NCI-H1092 (cell line): ENCODE results near the gene DCAF17.
"Not testable (repeated sequence)": the region's sequence is repeated elsewhere in the genome, so short reads cannot be mapped to it uniquely, and the experiment has no call there.

Source experiments
- DNase-seq: peaks from one replicate; lab custom pipeline; 2025; lab: John Stamatoyannopoulos, UW

The DCAF17 gene

DNA sequence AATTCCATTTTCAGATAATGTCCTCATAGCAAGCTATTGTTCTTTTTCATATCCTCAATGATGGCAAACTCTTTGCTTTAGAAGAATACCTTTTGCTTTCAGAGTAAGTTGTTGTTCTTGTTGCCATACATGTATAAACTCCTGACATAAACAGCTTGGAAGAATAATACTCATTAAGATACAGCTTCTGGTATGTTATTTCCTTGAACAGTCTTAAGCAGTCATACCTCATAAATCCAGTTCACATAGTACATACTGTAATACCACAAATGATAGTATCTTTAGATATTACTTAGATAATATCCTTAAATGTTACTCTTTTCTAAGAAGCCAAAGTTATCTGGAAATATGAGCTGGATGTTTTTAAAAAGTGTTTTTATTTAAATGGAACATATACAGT is 23.4 kb upstream of the DCAF17 start:
- no peak for DNase-seq

DNA sequence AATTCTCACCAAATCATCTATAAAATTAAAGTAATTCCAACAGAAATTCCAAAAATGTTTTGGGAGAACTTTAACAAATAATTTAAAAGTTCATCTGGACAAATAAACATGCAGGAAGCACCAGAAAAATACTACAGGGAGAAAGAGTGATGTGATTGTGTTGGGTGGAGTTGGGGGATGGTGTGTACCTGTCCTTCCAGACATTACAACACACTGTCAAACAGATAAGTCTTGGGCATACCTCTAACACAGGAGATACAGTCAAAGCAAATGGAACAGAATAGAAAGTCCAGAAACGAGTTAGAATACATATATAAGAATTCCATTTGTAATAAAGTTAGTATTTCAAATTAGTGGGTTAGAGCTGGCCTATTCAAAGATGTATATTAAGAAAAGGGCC is 22.8 kb upstream of the DCAF17 start:
- no peak for DNase-seq

DNA sequence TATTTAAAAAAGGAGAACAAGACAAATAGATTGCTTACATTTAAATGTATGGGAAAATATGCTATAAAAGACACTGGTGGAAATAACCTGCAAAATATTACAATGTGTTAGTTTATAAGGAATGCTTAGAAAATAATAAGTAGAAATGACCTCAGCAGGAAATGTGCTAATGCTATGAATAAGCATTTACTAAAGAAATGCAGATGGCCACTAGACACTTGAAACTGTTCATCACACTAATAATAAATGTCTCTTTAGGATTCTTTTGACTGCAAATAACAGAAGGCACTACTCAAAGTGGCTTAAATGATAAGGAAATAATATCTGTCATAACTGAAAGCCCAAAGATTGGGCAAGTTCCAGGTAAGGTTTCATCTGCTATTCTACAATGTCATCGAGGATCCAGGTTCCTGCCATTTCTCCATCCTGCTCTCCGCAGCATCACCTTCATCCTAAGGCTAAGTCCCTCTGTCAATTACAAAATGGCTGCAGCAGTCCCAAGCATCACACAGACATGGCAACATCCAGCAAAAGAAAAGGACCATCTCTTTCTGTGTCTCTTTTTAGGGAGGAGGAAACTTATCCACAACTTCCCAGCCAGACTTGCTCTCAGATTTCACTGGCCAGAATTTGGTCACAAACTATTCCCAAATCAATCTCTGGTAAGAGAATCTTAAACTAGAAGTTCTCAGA is 22.1 kb upstream of the DCAF17 start:
- DNase-seq = no peak

DNA sequence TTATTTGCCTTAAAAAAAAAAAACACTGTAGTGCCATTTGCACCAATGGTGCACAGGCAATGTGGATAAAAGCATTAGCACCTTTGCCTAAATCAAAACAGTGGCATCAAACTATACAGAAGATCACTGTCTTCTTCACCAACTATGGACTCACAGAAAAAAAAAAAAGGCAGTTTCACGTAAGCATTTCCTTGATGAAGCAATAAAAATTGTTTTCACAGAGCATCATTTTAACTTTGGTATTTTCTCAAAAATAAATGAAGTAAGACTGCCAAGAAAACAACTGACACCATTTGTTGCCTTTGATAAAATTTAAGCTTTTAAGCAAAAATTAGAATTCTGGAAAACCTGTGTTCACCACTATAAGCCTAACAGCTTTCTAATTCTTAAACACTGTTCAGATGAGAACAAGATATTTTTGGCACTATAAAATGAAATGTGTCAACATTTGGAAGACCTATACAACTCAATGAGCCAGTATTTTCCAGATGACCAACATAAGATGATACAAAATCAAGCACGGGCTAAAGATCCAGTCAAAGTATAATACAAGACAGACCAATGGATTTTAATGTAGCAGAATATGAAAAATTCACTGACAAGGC is 21.4 kb upstream of the DCAF17 start:
- no peak for DNase-seq

DNA sequence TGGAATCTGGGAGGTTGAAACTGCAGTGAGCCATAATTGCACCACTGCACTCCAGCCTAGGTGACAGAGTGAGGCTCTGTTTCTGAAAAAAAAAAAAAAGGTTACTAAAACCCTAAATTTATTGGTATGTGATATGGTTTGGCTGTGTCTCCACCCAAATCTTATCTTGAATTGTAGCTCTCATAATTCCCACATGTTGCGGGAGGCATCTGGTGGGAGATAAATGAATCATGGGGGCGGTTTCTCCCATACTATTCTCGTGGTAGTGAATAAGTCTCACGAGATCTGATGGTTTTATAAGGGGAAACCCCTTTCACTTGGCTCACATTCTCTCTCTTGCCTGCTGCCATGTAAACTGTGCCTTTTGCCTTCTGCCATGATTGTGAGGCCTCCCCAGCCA is 19.4 kb upstream of the DCAF17 start:
- not testable (repeated sequence) for DNase-seq

DNA sequence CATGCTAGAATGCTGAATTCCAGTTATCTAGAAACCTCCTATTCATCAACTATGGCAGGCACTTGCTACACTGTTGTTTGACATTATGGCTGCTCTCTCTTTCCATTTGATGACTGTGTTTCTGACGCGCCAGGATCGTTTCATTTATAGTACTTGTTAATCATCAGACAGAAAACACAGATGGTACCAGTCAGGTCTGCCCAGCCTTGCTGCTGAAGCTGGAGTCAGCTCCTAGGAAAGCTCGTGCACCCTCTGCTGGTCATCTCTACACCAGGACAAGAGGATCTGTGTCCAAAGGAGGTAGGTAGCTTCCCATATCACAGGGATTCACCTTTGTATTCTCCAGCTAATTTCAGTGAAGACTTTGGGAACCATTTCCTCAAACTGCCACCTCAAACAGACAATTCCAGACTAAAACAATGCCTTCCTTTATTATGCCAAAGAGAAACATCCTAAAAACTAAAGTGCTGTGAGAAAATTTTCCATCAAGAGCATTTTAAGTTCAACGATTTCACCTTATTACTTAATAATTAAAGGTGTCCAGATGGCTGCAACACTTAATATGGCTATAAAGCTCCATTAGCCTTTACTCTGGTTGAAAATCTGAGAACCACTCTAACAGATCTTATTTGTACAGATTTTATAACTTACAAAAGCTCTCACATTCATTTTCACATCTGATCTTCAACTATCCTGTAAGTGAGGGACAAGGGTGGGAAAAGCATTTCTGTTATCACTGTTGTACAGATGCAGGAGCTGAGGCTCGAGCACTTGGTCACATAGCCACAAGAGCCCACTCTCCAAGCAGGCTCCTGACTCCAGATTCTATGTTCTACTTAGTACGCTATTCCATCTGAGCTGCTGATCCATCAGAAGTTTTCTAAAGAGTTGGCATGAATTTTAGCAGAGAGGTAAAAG is 17.8 kb upstream of the DCAF17 start:
- peak; percentile 72 for DNase-seq

DNA sequence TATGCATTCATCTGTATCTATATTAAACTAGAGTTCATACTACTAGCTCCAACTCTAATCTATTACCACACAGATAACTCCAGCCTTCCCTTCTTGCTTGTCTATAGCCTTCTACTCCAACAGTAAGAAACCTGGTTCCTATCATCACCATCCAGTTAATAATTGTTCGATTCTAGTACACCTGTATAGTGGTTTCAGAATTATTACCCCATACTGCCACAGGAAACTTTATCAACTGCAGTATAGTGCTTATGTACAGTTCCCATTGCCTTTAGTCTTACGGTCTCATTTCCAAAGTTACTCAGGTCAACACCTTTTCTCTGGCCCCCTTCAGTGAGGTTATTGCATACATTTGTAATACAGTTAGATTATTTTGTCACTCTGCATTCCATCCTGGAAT is 14.7 kb upstream of the DCAF17 start:
- DNase-seq = no peak

DNA sequence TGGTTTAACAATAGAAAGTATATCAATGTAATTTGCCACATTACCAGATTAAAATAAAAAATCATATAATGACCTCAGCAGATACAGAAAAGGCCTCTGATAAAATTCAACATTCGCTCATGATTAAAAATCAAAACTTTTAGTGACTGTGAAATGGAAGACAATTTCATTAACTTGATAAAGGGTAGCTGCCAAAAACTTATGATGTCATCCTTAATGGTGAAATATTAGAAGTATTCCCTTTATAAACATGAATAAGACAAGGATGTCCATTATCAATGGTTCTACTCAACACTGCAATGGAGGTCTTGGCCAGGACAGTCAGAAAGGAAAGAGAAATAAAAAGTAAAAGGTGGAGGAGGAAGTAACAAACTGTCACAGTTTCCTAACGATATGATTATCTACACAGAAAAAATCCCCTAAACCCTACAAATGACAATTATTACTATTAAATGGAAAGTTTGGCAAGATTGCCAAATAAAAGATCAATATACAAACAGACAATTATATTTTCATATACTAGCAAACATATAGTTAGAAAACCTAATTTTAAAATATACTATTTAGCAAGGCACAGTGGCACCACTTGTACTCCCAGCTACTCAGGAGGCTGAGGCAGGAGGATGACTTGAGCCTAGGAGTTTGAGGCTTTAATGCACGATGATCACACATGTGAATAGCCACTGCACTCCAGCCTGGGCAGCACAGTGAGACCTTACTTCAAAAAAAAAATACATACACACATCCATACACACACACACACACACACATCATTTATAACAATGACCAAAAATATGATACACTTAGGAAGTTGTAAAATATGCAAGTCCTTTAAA is 13.1 kb upstream of the DCAF17 start:
- no peak for DNase-seq

DNA sequence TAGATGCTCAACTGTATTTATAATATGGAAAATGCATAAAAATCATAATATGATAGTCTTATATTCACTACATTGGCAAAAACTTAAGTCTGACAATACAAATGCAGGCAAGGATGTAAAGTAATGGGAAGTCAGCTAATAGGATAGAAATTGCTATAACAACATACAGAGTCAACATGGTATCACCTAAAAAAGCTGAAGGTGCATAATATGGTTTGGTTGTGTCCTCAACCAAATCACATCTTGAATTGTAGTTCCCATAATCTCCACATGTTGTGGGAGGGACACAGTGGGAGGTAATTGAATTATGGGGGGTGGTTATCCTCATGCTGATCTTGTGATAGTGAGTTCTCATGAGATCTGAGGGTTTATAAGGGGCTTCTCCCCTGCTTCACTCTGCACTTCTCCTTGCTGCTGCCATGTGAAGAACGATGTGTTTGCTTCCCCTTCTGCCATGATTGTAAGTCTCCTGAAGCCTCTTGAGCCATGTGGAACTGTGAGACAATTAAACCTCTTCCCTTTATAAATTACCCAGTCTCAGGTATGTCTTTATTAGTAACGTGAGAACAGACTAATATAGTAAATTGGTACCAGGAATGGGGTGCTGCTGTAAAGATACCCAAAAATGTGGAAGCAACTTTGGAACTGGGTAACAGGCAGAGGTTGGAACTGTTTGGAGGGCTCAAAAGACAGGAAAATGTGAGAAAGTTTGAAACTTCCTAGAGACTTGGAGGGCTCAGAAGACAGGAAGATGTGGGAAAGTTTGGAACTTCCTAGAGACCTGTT is 11.1 kb upstream of the DCAF17 start:
- DNase-seq = not testable (repeated sequence)

DNA sequence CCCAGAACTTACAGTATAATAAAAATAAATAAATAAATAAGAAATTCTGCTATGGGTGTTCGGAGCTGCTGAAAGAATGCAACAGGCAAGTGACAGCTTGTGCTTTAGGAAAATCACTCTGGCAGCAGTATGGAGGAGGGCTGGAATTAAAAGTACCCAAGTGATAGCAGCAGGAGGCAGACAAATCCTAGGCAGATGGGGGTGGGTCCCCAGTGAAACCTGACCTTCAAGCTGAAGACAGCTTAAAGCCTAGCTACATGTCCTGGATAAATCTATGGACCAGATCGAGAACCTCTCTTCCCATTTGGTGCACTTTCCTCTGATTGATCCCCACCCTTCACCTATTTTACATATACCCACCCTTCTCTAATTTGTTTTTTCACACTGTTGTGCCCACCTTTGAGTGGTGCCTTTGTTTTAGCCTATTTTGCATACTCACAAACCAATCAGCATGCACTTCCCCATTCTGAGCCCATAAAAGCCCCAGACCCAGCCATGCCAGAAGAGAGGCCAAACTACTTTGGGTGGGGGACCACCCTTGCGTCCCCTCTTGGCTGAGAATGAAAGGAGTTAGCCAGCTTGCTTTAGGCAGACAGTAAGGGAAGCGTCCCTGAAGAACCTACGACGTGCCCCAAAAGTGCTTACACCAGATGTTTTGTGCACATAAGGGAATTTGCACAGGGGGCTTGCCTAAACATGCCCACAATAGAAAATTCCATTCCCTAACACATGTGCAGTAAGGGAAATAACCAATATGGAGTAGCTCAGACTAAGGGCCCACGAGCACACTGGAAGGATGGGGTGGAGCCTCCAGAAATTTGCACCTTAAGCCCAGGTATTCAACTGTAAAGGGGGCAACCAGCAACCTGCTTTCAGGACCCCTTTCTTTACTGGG is 3.3 kb upstream of the DCAF17 start:
- no peak for DNase-seq

DNA sequence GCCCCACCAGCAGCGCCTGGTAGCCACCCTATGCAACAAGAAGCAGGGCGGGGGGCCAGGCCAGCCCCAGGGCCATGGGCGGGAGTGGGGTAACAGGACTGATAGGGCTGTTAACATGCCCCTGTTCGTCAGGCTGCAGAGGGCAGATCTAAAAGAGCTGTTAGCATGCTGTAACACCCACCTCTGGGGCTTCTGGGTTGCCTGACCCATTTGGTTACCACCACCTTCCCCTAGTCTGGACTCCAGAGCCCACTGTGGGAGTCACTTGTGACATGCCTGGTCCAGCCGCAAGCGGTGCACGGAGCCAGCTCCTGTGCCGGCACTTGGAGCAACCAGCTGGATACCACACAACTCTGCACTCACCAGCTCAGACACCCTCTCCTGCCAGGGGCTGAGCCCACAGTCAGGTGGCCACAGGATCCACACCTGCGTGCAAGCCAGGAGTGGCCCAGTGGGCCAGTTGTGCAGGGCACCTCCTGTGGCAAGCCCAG is 2.3 kb upstream of the DCAF17 start:
- DNase-seq = no peak

DNA sequence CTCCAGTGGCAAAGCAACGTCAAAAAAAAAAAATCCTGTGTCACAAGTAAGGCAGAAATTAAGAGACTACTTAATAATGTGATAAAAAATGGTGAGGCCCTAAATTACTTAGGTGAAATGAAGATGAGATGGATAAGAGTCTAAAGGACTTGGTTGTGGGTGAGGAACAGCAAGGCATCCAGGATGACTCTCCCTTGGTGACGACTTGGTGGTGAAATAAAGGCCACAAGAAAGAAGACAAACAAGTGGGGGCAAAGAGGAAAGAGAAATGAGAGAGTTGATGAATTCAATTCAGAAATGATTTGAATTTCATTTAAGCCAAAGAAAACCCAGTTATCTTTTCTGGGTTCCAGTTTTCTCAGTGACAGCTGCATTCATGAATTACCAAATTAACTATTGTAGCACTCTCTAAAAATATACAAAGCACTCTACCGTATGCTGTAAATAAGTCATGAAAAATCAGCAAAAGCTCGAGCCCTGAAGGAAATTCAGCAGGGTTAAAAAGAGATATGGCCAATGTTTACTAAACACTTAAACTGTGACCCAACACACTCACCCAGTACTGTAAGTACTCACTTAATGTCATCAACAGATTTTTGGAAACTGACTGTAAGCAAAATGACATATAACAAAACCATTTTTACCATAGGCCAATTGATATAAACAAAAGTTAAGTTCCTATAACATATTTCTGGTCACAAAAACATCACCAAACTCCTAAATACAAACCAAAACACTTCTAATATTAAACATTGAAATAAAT is 1.6 kb upstream of the DCAF17 start:
- DNase-seq = no peak

DNA sequence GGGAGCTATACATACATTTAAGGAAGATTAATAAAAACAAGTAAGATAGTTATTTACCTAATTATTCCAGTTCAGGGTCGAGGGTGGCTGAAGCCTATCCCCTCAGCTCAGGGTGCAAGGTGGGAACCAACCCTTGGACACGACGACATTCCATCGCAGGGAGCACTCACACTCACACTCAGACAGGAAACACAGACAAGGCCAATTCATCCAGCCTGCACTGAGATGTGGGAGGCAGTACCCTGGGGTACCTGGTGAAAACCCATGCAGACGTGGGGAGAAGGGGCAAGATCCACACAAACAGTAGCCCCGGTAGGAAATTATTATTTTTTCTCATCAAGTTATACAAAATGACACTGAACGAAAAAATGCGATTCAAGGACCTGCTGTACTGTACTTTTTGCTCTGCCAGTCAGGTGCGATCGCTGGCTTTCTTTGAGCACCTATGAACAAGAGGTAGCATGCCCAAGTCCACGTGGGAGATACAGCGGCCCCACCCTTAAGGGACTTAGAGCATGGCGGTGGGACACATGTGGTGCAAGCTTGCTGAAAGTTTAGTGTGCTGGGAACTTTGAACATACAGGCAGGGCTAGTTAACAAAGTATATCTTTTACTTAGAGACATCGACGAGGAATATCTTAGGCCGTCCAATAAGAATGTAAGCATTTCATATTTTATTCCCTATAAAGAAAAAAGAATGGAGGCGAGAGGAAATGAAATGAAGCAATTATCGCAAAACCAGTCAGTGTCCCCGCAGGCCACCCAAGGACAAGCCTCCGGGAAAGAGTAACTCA is 860 bp upstream of the DCAF17 start:
- DNase-seq = peak; percentile 7

DNA sequence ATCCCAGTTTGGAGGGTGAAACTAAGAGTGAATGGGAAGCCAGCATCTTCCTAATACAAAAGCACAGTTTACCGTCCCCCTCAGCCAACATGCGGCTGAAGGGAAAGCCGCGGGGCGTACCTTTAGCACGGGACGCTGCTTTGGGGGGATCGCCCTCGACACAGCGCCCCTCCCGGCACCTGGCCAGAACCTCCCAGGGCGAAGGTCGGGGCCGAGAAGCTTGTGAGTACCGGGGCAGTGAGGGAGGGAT is 338 bp upstream of the DCAF17 start, which contains the start of gene METTL8:
Gene METTL8 (minus strand): TSS at position 228 of the 250 bp plus-strand sequence. CDS start 41,805 bp downstream, outside the sequence.
- DNase-seq = no peak

DNA sequence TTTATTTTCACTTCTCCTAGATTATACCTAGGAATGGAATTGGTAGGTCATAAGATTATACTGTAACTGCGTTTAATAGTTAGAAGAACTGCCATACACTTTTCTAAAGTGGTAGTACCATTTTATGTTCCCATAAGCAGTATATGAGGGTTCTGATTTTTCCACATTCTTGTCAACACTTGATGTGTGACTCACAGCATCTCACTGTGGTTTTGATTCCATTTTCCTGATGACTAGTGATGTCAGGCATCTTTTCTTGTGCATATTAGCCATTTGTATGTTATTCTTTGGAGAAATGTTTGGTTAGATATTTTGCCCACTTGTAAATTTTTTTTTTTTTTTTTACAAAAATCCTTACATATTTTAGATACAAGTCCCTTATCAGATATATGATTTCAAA is 2.3 kb downstream of the DCAF17 start:
- DNase-seq = no peak

DNA sequence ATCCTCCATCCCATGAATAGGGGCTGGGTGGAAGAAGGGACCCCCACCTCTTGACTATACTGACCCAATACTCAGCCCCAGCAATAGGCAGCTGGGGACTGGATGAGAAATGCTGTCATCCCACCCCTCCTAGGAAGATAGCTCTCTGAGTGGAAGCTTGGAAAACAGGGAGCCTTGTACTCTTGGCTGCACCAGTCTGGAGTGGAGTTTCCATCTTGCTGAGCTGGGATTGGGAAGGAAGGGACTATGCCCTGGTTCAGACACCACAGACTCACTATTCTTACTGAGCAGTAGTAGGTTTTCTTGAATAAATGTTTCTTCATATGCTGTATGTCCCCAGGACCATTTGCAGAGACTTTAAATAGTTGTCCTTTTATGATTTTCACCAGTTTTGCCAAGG is 7.4 kb downstream of the DCAF17 start:
- no peak for DNase-seq

DNA sequence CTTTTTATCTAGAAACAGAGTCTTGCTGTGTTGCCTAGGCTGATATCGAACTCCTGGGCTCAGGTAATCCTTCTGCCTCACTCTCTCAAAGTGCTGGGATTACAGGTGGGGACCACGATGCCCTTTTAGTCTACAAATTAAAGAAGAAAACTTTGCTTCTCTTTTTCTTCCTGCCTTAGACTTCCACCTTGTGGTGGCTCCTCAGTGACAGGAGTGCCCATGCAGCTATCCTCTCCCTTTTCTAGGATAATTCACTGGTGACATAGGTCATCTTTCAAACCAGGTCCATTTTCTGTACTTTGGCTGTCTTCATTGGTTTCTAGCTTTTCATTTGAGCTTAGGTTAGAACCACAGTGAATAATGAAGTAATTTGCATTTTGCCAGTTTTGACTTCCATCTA is 13.6 kb downstream of the DCAF17 start:
- DNase-seq = no peak

DNA sequence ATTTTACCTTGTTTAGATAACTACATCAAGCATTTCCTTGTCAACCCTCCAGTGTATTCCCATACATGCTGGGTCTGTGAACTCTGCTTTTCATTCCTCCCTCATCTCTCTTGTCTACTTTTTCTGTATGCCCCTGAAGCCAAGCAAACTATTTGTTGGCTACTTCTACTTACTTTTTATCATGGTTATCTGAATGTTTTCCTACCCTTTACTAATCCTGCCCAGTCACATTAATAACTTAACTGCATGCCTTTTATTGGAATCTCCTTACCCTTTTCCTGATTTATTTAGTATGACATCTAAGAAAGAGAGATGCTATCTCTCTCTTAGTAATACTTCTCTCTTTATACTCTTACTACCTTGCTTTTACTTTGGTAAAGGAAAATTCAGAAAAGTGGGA is 17.0 kb downstream of the DCAF17 start:
- DNase-seq = no peak

DNA sequence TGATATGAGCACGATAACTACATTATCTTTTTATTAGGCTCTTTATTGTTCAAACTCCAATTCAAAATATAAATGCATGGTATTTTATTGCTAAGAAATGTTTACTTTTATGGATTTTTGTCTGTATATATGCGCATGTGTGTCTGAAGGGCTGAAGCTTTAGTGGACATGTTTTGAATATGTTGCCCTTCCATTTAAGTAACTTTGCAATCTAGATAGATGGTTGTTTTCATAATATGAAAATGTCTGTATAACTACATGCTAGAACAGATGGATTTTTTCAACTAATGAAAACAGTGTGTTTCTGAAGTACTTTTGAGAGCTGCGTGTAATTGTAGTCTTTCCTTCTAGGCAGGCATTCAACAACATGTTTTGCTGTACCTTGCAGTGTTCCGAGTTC is 18.7 kb downstream of the DCAF17 start:
- no peak for DNase-seq
